NCI-H2029 (cell line): ENCODE measurements around the gene SHOC2.
"Not testable (repeated sequence)": the region's sequence is repeated elsewhere in the genome, so short reads cannot be mapped to it uniquely, and the experiment has no call there.

Experiments
- DNase-seq: peaks from one replicate; lab custom pipeline; 2025; lab: John Stamatoyannopoulos, UW

SHOC2 gene

DNA sequence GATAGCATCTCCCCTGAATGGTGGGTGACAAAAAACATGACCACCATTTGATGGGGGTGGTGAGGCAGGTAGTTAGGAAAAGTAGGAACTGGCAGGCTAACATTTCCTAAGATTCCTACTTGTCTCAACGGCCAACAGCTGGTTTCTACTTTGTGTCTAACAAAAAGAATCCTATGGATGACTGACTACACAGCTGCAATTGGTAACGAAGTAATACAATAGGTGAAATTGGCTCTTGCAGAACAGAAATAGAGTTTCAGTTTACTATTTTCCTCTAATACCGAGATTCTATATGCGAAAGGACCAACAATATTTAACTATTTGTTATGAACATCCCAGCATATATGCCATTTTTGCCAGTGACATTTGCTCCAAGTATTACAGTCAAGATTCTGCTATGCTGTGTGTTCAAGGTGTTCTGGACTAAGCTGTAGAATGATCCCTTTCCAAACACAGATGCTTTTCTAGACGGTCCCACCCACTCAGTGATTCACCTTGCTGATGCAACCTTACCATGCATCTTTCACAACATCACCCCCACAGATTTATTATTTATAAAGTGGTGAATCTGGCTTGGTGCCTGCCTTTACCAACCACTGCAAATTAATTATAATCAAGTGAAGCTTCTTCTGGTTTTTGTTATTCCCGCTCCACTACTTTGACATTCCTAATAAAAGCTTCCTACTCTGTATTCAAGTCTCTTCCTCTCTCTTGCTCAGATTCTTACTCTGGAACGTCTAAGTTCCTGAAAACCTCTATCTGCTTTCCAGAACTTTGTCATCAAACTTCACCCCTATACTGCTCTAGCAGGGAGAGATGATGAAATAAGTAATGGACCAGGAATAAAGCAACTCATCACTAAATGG, 17.2 kb upstream of the SHOC2 start:
- no peak for DNase-seq

DNA sequence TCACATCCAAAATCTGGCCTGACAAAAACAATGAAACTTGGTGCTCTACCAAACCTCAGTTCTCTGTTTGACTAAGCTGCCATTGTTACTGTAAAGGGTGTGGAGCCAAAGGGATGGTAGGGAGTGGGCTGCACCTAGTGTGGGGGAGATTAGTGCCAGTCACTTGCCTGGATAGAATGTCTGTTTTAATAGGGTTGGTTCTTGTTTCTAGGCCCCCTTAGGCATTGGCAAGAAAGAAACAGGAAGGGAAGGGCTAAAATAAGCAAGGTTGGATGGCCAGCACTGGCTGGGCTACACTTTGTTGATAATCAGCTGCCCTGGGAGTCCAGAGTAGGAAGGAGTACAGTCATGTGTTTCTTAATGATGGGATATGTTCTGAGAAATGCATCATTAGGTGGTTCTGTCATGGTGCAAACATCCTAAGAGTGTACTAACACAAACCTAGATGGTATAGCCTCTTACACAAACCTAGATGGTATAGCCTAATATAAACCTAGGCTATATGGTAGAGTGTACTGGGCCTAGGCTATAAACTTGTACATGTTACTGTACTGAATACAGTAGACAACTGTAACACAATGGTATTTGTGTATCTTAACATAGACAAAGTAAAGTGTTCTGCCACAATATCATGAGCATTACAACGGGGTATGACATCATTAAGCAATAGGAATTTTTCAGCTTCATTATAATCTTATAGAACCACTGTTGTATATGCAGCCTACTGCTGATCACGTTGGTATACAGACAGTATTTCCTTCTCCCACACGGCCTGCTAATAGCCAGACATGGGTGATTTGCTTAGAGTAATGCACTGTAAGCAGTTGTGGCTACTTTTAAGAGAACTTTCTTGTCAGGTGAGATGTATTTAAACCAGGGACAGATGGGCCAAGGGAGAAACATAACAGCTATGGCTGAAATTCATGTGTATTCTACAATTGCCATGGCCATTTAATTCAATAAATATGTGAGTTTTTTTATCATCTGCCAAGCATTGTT, 15.8 kb upstream of the SHOC2 start:
- DNase-seq, result no peak

DNA sequence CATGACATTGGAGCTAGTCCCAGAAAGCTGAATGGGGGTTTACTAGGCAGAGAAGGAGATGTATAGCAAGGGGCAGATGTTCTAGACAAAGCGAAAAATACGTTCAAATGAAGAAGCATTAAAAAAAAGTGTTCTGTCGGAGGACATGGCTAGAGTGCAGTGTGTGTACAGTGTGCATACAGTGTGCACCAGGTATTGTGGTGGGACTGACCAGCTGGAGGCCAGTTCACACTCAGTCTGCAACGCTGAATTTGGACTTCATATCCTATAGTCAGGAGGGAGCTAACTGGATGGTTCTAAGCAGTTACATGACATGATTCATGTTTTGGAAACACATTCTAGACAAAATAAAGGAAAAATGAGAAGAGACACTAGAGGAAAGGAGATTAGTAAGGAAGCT, 9.3 kb upstream of the SHOC2 start:
- DNase-seq, result no peak

DNA sequence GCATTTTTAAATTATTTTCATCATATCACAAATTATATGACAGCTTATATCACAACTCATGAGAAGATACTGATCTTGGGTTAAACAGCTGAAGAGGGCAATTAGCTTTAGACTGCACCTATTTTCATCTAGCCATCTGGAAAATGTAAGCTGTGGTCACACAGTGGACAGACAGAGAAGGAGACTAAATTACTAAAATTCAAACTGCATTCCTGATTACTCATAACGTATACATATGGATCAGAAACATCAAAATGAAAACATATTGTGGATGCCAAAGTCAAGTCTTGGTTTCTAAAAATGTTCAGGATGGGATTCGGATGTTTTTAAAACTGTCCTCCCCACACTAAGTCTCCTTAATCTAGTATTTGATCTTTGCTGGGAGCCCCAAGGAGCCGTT, 7.0 kb upstream of the SHOC2 start:
- no peak for DNase-seq

DNA sequence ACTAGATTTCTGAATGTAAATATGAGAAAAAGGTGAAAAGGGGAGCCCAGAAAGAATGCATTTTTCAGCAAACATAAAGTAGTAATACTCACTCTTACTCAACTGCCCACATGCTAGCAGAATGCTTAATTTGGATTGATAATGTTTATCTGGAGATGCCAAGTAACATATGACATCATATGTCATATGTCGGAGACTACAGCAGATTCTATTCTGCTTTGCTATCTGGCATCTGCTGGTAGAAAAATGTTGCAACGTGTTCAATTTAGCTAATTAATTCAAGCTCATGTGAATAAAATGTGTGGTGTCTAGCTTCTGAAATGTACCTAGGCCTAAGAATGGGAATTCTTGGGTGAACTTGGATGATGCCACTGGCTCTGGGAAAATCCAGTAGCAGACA, 5.0 kb upstream of the SHOC2 start:
- no peak for DNase-seq

DNA sequence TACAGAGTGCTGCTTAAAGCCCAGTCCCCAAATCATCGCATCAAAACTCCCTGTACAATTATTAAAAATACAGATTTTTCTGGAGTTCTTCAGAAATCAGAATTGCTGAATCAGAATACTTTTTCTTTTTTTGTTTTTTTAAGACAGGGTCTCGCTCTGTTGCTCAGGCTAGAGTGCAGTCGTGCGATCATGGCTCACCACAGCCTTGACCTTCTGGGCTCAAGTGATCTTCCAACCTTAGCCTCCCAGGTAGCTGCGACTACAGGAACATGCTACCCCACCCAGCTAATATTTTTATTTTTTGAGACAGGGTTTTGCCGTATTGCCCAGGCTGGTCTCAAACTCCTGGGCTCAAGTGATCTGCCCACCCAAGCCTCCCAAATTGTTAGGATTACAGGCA, 4.4 kb upstream of the SHOC2 start:
- DNase-seq, result no peak

DNA sequence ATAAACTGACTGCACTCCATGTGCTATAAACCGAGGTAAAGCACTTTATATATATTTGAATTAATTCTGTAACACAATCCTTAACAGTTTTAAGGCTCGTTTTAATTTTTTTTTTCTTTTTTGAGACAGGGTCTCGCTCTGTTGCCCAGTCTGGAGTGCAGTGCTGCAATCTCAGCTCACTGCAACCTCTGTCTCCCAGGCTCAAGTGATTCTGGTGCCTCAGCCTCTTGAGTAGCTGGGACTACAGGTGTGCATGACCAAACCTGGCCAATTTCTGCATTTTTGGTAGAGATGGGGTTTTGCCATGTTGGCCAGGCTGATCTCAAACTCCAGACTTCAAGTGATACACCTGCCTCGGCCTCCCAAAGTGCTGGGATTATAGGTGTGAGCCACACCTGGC, 3.8 kb upstream of the SHOC2 start:
- not testable (repeated sequence) for DNase-seq

DNA sequence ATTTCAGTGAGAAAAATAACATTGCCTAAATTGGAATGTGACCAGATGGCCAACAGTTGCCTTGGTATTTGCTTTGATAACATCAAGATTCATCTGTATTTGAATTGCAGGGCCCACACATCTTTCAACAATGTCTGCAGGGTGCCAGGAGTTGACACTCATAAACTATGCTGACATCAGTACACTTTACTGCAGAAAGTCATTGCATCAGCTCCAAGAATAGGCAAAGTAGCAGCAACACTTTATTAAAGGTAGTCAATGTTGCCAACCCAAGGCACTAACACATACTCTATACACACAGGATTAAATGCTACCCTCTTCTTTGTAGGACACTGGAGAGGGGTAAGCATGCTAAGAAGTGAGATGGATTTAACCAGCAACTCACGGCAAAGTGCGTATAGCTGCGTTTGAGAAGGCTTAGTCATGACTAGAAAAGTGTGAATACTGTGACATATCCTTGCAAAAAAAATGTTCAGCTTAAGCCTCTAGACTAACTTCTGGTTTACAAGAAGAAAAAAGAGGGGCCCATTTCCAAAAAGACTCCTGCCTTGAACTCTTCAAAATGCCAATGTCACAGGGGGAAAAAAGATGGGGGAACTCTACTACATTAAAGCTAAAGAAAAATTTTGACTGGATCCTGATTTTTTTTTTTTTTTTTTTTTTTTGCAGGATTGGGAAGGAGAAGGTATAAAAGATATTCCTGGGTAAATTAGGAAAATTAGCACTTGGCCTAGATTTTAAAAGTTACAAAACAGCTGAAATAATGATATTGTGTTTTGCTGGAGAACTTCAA, 2.7 kb upstream of the SHOC2 start:
- DNase-seq, result no peak

DNA sequence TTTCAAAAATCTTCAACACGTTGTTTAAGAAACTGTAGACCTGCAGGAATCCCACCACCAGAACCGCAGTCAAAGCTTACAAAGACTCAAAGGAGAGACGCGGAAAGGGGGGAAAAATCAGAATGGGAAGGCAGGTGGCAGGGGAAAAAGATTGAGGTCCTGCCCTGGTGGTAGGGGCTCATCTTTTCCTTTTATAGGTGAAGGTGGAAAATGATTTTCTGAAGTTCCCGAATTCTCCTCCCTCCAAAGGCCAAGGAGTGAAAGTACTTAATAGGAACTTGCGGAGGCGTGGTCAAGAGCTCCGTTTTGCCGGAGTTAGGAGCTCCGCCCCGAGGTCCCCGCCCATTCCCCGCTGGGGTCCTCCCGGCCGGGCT, 1.1 kb upstream of the SHOC2 start:
- DNase-seq, result peak; percentile 41

DNA sequence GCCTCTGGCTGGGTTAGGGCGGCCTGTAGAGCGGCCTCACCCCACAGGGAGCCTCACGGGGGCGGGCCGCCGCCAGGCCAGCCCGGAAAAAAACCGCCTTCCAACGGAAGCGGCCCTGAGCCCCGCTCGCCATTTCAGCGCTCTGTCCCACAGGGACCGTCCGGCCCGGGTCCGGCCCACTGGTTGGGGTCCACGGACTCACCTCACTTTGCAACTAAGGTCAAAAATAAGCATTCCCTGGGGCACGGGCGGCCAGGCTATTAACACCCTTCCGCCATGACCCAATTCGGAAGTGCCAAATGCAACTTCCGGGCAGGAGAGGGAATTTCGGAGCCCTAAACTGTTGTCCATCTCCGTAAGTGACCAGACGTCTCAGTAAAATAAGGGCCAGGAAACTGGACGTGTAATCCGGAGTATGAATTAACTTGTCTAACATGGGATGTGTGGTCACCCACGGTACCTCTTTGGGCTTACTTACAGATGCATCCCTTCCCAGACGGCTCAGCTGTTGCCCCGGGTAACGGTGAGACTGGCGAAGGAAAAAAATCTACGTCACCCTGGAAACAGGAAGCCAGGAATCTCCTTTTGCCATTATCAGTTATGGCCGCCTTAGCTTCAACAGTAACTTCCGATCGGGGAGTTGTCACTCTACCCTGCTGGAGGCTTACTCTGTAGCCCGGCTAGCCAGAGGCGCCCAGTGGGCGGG, 608 bp upstream of the SHOC2 start, which contains the start of gene BBIP1:
Gene BBIP1 (minus strand): TSS at position 538 of the 706 bp plus-strand sequence. CDS start 1,023 bp downstream, outside the sequence.
- peak; percentile 96 for DNase-seq

DNA sequence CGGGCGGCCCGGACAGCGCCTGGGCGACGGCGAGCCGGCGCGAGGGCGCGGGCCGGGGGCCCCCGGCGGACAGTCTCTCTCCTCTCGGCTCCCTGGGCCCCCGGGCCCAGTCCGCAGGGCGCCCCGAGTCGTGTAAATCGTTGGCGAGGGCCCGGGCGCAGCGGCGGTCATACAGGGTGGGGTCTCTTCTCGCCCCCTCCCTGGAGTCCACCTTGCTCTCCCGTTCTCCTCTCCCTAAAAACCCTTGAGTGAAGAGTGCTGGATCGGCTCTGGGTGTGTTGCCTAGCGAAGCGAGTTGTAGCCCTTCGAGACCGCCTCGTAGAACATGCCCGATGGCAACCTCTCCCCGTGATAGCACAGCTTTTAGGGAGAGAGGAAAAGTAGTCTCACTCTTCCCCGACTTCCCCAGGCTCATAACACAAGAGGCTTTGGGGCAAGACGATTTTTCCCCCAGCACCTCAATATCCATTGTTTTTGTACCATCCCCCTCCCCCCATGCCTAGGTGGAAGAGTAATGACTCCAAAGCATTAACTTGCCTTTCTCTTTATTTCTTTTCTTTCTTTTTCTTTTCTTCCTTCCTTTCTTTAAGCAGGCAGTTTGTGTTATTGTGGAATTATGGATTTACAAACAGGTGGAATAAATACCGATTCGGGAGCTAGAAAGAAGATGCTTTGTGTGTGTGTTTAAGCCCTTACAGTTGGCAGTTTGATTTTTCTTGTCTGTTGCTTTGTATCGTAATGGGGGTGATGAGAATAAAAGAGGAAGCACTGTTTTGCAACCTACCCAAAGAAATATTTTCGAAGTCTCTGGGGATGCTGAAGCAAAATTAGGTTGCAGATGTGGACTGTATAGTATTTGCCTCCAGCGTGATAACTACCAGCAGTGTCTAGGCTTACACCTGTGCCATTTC, 822 bp downstream of the SHOC2 start:
- no peak for DNase-seq

DNA sequence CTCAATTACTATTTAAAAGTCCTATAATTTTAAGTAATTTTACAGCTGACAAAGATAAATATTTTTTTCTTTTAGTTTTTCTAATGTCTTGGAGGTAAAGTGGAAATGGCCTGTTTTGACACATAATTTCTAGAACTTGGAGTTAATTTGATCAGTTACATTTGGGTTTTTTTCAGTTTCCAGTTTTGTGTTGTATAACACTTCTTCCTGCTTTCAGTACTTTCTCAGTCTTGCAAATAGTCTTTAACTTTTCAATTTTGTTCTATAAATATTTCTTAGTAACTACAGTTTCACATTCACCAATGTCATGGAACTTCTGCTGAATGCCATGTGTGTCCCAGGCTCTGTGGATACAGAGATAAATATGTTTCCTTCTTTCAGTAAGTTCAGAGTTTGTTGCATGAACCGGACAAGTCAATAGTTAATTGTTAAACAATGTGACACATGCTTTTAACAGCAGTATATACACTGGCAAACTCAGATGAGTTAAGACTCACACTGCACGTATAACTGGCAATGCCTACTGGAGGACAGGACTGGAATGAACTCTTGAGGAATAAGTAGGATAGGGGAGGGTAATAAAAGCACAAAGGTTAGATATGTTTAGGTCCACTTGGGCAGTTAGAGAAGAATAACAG, 4.6 kb downstream of the SHOC2 start:
- no peak for DNase-seq

DNA sequence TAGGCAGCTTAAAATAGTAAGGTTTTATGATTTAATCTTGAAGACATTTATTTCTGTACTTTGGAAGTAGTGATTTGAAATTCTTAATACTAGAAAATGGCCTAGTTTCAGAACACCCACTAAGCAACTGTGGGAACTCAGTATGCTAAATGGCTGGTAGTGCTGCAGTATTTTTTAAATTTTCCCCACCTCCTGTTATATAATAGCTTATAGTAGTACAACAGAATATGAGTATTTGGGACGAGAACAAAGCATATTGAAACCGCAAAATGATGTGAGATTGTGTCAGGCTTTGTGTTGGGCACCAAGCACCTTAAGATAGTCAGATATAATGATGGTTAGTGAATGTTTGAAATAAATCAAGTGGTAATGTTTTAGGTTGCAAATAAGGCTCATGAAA, 8.1 kb downstream of the SHOC2 start:
- DNase-seq, result no peak

DNA sequence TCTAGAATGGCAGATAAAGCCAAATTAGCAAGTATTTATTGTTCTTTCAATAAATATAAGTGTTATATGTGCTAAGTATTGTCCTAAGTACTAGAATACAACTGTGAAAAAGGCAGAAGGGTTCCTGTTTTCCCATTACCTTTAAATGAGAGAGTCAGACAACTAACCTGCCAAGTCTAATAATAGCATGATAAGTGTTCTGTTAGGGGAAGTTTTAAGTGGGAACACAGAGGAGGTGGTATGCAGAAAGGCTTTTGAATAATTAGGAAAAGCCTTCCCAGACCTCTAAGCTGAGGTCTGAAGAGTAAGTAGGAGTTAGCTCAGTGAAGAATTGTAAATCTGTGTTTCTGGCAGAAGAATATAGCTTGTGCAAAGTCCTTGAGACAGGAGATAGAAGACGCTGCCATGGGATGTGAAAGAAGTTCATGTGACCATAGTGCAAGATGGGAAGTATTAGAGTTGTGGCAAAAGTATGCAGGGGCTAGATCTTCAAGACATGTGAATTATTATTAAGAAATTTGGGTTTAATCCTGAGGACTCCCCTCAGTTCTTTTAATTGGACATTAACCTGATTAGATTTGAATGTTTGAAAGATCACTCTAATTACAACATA, 12.5 kb downstream of the SHOC2 start:
- no peak for DNase-seq

DNA sequence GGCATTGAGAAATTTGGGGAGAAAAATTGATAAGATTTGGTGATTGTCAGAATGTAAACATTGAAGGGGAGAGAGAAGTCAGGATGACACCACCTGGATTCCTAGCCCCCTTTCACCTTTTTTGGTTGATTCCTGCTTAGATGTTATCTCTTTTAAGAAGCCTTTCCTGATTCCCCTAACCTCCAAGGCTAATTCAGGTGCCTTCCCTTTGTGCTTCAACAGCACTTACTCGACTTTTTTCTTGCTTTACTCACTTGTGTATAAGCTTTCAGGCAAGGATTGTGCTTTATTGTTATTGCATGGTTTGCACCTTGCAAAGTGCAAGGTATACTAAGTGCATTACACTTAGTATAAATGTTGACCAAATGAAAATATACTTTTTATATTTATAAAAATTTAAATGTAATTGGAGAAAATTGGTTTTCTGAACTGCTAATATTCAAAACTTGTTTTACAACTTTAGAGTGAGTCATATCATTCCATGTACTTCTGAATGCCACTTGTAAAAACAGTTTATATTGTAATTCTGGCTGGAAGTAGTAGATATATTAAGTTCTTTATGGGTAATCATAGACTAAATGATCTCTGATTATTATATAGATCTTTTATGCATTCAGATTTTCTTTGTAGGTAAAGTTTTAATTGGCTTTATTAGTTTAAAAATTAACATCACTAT, 13.2 kb downstream of the SHOC2 start:
- DNase-seq, result no peak

DNA sequence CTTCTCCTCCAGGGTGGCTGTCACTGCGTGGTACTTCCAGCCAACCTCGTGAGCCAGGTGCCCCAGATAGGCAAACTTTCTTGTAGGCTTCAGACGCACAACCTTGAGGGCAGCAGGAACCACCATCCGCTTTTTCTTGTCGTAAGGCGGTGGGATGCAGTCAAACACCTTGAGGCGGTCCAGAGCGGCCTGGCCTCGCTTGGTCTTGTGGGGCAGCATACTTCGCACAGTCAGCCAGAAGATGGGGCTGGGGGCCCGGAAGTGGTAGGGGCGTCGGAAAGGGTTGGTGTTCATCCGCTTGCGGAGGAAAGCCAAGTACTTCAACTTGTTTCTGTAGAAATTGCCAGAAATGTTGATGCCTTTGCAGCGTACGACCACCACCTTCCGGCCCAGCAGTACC, 17.4 kb downstream of the SHOC2 start:
- DNase-seq, result no peak

DNA sequence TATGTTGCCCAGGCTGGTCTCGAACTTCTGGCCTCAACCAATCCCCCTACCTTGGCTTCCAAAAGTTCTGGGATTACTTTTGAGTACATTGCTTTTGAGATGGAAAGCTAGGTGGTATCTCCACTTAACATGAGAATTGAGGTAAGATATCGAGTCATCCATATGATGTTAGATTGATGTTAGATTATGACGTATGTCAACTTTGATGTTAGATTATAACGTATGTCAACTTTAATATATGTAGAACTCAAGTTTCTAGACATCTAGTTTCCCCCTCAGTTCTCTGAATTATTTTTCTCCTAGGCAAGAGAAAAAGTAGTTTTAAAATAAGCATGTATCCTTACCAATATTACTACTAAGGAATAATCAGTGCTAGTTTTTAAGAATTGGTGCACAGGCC, 20.0 kb downstream of the SHOC2 start:
- no peak for DNase-seq

DNA sequence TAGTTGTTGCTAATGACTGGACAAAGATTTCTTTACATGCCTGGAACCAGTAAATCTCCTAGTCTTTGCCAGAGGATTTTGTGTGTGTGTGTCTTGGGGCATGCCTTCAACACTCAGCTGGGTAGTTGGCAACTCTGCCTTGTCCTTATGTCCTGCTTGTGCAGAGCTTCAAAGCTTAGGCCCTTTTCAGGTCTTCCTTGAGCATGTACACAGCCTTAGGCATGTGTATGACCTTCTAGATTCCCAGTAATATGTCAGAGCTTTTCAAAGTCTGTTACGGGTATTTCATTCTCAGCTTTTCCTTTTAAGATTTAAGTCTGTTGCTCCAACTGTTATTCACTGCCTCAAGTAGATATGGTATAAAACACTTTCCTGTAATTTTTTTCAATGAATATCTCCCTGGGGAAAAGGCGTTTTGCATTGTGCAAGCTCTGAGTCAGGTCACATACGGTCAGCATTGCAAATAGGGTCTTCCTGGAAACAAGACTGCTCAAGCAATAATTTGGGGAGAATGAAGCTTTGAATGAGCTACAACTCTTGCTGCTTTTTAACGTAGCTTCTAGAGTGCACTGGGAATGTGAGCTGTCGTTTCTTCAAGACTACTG, 25.5 kb downstream of the SHOC2 start:
- DNase-seq, result no peak
